Middle frontal gyrus (tissue), 1 donor: Measurements from ENCODE around the gene PLB1.

Experiments used
- DNase-seq: peaks from one replicate; pipeline ENCODE4 v3.0.0-alpha.2; 2015; ENCODE audit warnings: low spot score; ENCODE audit errors: extremely low spot score

The PLB1 gene

DNA sequence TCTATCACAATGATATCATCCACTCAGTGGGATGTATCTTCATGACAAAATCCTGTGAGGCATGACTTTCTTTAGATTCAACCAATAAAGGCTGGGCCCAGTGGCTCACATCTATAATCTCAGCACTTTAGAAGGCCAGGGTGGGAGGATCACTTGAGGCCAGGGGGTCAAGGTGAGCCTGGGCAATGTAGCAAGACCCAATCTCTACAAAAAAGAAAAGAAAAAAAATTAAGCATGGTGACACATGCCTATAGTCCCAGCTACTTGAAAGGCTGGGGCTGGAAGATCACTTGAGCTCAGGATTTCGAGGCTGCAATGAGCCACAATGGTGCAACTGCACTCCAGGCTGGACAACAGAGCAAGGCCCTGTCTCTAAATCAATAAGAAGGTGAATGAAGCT lies 68.0 kb downstream of the PLB1 start:
- no peak for DNase-seq

DNA sequence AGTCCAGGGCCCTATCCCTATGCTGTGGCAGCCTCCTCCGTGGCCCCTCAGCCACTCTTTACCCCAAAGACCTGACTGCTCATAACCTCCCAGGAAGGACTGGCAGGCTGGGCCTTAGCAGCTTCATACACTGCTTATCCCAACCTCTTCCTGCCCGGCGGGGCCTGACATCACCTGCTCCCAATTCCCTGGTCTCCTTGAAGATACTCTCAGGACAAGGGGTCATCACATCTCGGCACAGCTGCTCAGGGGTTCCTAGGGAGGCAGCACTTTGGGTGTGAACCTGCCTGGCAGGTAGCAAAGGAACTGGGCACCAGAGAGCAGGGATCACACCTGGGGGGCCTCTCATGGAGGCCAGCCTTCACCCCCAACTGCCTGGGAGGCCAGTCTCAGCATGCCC lies 68.5 kb downstream of the PLB1 start:
- DNase-seq = no peak

DNA sequence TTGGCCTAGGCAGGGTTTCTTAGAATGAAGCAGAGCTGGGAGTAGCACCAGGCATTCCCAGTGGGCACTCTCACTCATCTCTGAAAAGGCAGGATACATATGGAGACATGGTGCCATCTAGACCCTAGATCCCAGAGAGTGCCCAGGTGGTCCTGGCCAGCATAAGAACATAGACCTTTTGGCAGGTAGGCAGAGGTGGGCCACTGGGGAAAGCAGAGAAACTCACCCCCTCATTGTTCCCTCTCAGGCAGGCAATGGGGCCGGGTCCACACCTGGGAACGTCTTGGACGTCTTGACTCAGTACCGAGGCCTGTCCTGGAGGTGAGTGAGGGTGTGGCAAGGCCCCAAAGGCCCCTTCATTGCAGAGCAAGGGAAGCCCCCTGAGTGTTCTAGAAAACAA lies 69.2 kb downstream of the PLB1 start:
- no peak for DNase-seq

DNA sequence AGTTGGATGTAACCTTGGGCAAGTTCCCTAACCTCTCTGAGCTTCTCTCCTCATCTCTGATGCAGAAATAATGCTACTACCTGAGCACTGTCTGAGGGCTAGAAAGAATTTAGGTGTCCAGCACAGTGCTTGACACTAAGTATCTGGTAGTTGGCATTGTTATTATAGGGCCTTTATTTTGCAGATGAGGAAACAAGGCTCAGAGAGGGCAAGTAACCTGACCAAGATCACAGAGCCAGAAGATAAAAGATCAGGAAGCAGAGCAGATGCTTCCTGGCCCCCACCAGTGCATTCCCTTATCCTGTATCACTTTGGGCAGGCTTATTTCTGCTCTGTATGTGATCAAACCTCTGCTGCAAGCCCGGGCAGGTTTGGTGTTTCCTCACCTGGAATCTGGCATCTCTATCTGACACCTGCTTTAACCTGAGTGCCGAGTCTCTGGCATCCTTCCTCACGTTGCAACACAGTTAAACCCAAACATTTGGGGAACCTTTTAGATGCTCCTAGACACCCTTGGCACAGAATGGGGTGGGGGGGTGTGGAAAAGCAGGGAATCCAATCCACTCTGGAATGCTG lies 69.9 kb downstream of the PLB1 start:
- no peak for DNase-seq

DNA sequence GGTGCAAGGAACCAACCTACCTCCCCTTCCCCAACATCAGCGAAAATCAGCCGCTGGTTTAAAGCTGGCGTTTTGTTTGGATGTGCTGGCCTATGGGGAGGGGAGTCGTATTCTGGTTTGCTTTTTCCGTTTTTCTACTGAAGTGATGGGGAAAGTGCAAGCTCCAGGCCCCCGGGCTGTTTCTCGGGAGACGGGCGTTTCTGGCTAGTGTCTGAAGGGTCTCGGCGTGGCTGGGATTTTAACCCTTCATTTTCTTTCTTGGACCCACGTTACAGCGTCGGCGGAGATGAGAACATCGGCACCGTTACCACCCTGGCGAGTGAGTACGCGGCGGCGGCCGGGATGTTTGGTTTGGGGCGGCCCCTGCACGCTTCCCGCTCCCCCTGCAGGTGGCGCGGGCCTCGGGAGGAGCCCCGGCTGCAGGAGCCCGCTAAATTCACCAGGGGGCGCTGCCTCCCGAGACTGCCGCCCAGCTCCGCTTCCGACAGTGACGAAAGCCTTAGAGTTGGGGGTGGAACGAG lies 70.7 kb downstream of the PLB1 start:
- DNase-seq = peak; percentile 77

DNA sequence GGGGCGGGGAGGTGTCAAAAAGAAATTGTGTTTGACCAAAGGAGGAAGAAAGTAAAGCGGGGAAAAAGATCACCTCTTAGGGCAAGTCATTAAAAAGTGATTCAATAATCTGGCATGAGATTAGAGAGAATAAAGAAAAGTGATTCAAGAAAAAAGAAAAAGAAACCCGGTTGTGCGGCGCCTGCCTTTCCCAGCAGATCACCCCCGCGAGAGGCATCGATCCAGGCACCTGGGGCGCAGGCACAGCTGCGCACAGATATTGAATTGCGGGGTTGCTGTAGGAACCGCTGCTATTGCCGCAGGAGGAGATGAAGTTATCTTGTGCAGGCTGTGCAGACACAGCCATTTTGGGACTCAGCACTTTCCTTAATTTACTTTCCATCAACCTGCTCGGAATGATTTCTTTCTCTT lies 71.2 kb downstream of the PLB1 start:
- no peak for DNase-seq

DNA sequence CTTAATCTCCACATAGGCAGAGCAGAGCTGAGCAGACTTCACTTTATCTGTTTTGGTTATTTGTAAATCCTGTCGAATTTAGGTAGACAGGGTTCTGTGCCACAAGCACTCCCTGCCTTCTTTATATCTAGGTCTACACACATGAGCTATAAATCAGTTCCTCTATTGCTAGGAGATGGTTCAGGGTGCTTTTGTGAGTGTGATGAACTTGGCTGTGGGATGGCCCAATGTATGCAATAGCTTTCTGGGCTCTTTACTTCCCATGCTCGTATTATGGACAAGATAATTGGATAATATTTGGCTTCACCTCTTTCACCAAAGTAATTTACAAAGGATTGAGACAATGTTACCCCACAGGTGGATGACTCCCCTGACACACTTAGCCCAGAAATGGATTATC lies 72.2 kb downstream of the PLB1 start:
- no peak for DNase-seq

DNA sequence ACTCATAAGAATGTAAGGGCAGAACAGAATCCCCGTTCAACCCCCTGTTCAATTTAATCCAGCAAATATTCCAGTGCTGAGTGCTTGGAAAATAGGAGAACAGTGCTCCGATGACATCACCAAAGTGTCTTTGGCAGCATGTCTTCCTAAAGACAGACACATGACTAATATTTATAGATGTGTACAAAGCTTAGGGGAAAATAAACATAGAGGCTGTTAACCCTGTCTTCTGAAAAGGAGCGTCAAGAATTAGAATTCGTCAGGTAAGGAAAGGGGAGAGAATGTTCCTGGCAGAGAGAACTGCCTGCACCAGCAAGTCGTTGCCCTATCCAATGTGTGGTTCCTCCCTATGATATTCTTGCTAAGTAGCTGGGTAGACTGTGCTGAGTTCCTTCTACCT lies 72.7 kb downstream of the PLB1 start:
- no peak for DNase-seq

DNA sequence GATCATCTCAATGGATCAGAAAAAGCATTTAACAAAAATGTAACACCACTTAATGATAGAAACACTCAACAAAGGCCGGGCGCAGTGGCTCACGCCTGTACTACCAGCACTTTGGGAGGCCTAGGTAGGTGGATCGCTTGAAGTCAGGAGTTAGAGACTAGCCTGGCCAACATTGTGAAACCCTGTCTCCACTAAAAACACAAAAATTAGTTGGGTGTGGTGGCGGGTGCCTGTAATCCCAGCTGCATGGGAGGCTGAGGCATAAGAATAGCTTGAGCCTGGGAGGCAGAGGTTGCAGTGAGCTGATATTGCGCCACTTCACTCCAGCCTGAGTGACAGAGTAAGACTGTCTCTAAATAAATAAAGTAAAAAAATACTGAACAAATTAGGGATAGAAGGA lies 74.6 kb downstream of the PLB1 start:
- no peak for DNase-seq

DNA sequence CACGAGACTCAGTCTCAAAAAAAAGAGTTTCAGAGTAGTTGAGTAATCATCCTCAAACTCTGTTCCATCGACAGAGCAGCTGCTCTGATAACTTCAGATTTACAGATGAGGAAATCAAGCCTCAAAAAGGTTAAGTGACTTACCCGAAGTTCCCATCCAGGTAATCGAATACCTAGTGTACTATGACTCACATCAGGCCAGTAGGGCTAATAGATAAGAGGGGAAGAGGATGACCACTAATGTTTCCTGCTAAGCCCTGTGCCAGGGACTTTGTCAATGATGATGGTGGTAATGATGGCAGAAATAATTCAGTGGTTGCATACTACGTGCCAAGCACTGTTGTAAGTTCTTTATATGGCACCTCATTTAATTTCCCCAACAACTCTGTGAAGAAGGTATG lies 80.9 kb downstream of the PLB1 start:
- DNase-seq = no peak

DNA sequence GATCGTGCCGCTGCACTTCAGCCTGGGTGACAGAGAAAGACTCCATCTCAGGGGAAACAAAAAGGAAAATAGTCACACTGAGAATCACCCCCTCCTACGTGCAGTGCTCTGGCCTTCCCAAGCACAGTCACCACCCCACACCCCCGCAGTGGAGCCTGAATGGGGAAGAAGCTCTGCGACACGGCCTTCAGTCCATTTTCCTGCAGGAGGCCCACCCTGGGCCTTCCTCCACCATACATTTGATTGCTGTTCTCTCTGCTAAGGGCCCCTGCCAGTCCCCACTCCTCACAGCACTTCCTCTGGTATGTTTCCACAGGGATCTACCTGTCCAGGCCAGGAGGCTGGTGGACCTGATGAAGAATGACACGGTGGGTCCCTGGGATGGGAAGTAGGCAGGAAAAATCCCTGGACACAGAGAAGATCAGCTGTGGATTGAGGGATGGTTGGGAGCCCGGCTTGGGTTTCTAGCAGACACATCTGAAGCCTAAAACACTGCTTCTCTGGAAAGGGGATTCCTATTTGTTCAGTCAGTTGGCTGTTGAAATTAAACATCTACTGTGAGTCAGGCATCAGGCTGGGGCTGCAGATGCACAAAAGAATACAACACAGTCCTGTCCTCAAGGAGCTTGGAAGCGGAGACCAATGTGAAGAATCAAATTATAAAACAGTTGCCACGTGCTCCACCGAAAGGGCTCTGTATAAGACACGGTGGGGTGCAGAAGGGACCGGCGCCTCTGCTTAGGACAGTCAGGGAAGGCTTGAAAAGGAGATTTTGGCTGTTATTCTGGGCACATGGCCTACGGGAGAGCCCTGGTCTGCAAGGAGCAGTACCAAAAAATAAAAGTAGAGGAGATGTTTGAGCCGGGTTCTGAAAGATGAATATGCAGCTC lies 82.2 kb downstream of the PLB1 start:
- DNase-seq = no peak

DNA sequence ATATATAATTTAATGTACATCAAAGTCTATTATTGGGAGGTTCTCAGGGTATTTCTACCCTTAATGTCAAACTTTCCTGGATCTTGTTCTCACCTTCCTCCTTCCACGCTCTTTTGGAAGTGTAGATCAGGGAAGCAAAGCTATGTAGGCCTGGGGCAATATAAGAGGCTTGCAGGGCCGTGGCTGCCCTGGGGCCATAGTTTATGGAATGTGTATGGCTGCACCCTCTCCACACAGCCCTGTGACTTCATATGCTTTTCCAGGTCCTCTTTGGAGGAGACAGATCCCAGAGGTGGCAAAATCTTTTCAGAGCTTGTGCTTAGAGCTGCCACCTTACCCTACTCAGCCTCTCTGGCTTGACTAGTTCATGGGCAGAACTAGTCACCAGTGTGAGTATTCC lies 82.9 kb downstream of the PLB1 start:
- DNase-seq = no peak

DNA sequence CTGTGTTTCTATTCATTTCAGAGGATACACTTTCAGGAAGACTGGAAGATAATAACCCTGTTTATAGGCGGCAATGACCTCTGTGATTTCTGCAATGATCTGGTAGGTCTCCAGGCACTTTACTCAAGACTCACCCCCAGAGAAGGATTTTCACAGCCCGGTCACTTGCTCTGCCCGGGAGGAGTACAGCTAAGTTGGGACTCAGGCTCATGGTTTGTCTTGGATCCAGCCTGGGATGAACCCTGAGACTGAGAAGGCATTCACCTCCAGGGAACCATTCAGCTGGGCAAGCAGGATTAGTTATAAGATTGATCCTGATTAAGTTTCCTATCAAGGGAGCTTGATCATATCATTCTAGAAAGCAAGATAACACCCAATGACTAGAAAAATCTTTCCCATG lies 83.7 kb downstream of the PLB1 start:
- no peak for DNase-seq

DNA sequence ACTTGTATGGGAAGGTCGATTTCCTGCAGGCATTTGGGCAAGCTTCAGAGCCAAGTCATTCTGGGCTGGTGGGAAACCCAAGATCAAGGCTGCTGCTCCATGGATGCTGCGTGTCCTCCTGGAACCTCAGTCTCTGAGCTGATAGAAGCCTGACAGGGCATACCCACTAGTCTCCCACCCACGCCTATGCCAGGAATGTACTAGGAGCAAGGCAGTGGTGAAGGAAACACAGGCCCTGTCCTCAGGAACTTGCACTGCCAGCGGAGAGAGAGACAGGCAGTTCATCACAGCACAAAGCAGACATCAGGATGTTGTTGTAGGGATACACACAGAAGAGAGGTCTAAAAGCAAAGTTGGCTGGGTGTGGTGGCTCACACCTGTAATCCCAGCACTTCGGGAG lies 84.2 kb downstream of the PLB1 start:
- DNase-seq = no peak

DNA sequence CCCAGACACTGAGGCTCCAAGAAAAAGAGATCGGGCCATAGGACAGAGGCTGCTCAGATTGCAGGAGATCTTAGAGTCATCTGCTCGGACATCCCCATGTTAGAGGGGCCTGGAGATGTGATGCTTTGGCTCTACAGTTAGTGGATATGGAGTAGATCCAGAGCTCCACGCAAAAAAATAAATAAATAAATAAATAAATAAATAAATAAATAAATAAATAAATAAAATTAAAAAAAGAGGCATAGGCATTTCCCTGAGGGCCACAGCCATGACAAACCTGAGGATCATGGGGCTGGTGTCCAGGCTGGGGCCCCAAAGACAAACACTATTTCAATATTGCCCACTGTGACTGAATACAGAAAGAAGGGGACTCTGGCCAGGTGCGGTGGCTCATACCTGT lies 85.5 kb downstream of the PLB1 start:
- DNase-seq = no peak

DNA sequence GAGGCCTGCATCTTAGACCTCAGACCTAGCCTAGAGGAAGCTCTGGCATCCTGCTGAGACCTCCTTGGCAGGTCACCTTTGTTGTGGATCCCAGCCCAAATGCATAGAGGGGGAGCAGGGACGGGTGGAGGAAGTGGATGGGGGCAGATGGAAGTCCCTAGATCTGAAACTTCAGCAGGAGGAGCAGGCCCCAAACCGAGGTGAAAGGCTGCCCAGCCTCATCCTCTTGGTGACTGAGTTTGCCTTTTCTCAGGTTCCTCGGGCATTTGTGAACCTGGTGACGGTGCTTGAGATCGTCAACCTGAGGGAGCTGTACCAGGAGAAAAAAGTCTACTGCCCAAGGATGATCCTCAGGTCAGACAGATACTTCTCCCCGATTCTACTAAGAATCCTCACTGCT lies 86.3 kb downstream of the PLB1 start:
- DNase-seq = no peak

DNA sequence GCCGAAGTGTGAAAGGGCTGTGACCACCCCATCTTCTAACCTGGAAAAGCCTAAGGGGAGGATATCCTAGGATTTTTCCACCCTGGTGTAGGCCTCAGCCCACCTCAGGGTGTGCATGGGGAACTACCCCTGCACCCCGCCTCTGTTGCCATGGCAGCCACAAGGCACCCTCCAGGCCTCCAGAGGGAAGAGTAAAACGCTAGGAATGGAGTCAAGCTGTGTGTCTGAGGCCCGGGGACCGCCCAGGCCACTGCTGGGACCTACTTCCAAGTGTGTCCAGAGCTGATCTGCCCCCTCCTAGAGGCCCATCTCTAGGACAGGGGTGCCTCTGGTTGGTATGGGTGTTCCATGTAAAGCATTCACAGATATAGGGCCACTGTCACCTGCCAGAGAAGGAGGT lies 86.7 kb downstream of the PLB1 start:
- no peak for DNase-seq

DNA sequence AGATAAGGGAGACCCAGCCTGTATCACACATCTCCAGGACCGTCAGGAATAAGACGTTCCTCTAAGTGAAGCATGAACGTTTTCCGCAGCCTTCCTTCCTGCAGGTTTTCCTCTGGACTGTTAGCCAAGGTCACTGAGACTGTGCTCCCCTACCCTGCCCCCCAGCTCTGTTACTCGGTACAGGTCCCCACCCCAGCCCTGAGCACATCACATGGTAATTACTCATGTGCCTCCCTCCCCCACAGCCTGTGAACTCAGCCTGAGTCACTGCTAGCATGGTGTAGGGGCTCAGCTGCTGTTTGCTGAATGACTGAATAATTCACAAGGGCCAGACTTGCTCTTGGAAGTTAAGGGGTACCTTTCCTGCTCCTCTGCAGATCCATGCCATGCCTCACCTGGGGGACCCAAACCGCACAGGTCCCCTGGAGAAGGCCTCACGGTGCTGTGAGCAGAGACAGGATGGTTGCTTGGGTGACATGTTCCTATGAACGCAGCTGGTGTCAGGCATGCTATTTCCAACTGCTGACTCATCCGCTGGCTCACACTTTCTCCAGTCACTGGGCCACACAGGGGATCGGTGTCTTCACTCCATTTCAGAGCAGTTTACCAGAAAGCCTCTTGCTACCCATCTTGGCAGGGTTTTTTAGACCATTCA lies 88.2 kb downstream of the PLB1 start:
- peak; percentile 49 for DNase-seq

DNA sequence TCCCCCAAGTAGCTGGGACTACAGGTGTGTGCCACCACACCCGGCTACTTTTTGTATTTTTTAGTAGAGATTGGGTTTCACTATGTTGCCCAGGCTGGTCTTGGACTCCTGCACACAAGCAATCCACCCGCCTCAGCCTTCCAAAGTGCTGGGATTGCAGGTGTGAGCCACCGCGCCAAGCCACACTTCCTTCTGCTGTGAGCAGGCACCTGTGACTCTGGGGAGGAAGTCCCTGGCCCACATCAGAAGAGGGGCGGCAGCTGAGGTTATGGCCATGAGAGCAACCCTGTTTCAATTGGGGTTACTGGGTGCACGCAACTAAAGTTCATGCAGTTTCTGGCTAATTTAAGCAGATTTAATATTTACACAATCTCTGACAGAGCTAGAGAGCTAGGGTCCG lies 91.0 kb downstream of the PLB1 start:
- DNase-seq = no peak

DNA sequence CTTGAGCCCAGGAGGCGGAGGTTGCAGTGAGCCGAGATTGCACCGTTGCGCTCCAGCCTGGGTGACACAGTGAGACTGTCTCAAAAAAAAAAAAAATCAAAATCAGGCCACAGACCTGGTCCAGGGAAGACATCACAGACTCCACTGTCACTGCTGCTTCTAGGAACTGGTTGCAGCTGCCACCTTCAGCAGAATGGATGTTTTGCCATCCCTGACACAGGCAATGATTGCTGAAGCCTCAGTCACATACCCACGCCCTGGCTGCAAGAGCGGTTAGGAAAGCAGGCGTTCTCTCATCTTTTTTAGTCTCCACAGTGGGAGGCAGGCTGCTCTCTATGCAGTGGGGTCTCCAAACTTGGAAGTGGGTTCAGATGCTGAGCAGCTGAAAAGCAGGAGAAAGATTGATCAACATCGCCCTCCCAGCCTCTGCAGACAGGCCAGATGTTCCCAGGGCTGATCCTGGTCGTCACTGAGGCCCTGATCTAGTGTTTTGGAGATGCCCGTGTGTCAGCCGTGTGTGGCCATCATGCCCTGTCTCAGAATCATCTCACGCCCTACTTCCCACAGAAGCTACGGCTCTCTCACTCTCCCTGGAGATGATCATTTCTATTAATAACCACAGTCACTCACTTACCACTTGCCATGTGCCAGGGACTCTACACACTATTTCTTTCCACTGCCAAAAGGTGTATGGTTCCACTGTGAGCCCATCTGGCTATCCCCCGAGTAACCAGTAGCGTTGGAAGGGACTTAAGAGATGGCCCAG lies 91.8 kb downstream of the PLB1 start:
- no peak for DNase-seq

DNA sequence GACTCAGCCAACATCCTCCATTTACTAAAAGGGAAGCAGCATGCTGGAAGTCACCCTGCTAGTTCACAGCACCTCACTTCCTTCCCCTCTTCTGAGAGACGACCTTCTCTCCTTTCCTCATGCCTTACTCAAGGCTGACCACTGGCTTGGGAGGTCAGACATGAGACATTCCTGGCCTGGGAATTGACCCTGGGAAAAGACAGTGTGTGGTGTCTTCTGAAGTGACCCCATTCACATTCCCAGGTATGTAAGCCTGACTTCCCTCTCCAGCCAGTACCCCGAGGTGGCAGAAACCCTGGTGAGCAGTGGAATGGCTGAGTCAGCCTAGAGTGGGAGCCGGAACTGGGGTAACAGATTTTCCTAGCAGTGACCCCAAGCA lies 92.4 kb downstream of the PLB1 start:
- DNase-seq = no peak
